Glutamatergic neuron (in vitro differentiated cells): Measurements from ENCODE around the gene STEAP2. TPM values are rescaled to one million over a fixed set of nuclear protein-coding genes. Genes with fewer than 3 reads are reported as not detected.

Source experiments
- DNase-seq: peaks from one replicate; pipeline ENCODE4 v3.0.0; 2022
- H3K27ac Mint-ChIP-seq: one replicate; pipeline ENCODE4 v1.8.0; 2020; ENCODE audit warnings: mild to moderate bottlenecking, mixed read lengths, inconsistent platforms; ENCODE audit not compliant: unreplicated experiment
- H3K27me3 Mint-ChIP-seq: one replicate; pipeline ENCODE4 v1.8.0; 2020; ENCODE audit warnings: mild to moderate bottlenecking, moderate library complexity, mixed read lengths, inconsistent platforms; ENCODE audit not compliant: unreplicated experiment
- H3K36me3 Mint-ChIP-seq: one replicate; pipeline ENCODE4 v1.8.0; 2020; ENCODE audit warnings: mild to moderate bottlenecking, mixed read lengths, inconsistent platforms; ENCODE audit not compliant: unreplicated experiment
- H3K4me1 Mint-ChIP-seq: one replicate; pipeline ENCODE4 v1.8.0; 2020; ENCODE audit warnings: mild to moderate bottlenecking, low read depth, mixed read lengths, inconsistent platforms; ENCODE audit not compliant: unreplicated experiment
- H3K4me3 Mint-ChIP-seq: one replicate; pipeline ENCODE4 v1.8.0; 2020; ENCODE audit warnings: mild to moderate bottlenecking, mixed read lengths, inconsistent platforms; ENCODE audit not compliant: unreplicated experiment
- H3K9me3 Mint-ChIP-seq: one replicate; pipeline ENCODE4 v1.8.0; 2020; ENCODE audit warnings: mild to moderate bottlenecking, moderate library complexity, mixed read lengths, inconsistent platforms; ENCODE audit not compliant: unreplicated experiment
- total RNA-seq: library from RNA; stranded (reverse); fragmentation: NEBNext Ultra II Directional; extraction: Animal tissue kit (Norgen Biotek cat#: 25700); gene quantifications from one replicate; pipeline ENCODE4 v1.2.1, GENCODE V29; 2021; ENCODE audit not compliant: unreplicated experiment
- TF ChIP-seq, protein P1 (sequence below): fragments of 200-600 bp; sonication (generic); IDR thresholded peaks from one replicate; pipeline ENCODE4 v1.5.0; 2021; ENCODE audit not compliant: partially characterized antibody, unreplicated experiment

Gene STEAP2
- total RNA-seq, 1 donor from 2014 or later = 0.59 TPM

DNA sequence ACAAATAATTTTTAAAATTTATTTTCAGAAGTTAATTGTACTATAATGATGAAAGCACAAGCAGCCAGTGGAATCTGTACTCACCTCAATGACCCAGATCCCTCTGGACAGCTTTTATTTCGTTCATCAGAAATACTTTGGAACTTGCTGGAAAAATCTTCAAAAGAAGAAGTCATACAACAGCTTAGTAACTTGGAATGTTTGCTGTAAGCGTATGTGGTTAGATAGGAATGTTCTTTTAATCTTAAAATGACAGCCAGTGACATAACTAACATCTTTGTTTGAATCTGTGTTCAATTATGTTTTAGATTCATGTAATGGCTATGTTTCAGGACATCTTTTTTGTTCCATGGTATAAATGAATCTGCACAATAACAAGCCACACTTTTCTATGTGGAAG, 60.2 kb downstream of the STEAP2 start:
- H3K9me3 Mint-ChIP-seq = no peaks in the 10 kb centered on the region
- no peaks in the 10 kb centered on the region for H3K36me3 Mint-ChIP-seq
- TF ChIP-seq, protein P1, sequence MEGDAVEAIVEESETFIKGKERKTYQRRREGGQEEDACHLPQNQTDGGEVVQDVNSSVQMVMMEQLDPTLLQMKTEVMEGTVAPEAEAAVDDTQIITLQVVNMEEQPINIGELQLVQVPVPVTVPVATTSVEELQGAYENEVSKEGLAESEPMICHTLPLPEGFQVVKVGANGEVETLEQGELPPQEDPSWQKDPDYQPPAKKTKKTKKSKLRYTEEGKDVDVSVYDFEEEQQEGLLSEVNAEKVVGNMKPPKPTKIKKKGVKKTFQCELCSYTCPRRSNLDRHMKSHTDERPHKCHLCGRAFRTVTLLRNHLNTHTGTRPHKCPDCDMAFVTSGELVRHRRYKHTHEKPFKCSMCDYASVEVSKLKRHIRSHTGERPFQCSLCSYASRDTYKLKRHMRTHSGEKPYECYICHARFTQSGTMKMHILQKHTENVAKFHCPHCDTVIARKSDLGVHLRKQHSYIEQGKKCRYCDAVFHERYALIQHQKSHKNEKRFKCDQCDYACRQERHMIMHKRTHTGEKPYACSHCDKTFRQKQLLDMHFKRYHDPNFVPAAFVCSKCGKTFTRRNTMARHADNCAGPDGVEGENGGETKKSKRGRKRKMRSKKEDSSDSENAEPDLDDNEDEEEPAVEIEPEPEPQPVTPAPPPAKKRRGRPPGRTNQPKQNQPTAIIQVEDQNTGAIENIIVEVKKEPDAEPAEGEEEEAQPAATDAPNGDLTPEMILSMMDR = no peak
- no peaks in the 10 kb centered on the region for H3K4me1 Mint-ChIP-seq
- no peak overlapping the region for H3K27ac Mint-ChIP-seq
- no peaks in the 10 kb centered on the region for H3K27me3 Mint-ChIP-seq
- DNase-seq = no peak
- no peak overlapping the region for H3K4me3 Mint-ChIP-seq

DNA sequence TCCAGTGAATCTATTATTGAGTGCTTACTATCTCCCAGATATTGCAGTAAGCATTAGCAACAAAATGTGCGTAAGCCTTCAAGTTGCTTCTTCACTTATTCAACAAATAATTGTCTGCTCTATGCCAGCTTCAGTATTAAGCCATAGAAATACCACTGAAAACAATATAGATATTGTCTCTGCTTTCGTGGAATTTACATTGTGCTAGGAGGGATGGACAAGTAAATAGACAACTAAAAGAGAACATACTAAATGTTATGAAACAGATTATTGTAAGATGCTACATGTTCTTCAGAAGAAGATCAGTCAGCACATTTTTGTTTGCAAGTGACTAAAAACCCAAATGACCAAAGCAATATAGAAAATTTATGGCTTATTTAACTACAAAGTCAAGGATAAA, 60.7 kb downstream of the STEAP2 start:
- TF ChIP-seq, protein P1 = no peak
- H3K9me3 Mint-ChIP-seq = no peaks in the 10 kb centered on the region
- no peaks in the 10 kb centered on the region for H3K36me3 Mint-ChIP-seq
- no peak overlapping the region for H3K27ac Mint-ChIP-seq
- DNase-seq = no peak
- H3K4me3 Mint-ChIP-seq = no peak overlapping the region
- no peaks in the 10 kb centered on the region for H3K4me1 Mint-ChIP-seq
- H3K27me3 Mint-ChIP-seq = no peaks in the 10 kb centered on the region

DNA sequence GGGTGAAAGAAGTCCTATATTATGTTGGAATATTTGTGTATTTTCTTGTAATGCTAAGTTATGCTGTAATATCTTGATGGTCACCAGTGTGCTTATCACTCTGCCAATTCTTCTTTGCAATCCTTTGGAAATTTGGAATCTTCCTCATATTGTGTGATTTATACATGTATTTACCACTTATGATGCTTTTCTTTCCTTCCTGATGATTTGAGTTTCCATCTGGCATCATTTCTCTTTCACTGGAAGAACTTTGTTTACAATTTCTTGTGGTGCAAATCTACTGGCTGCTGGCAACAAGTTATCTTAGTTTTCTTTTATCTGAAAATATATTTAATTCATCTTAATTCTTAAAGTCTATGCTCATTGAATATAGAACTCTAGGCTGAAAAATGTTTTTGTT, 62.6 kb downstream of the STEAP2 start:
- Mint-ChIP-seq H3K27me3 (no peaks in the 10 kb centered on the region), H3K4me3 (no peak overlapping the region), H3K9me3 (no peaks in the 10 kb centered on the region), H3K4me1 (no peaks in the 10 kb centered on the region), H3K36me3 (no peaks in the 10 kb centered on the region), H3K27ac (no peak overlapping the region)
- TF ChIP-seq, protein P1 = no peak
- no peak for DNase-seq

DNA sequence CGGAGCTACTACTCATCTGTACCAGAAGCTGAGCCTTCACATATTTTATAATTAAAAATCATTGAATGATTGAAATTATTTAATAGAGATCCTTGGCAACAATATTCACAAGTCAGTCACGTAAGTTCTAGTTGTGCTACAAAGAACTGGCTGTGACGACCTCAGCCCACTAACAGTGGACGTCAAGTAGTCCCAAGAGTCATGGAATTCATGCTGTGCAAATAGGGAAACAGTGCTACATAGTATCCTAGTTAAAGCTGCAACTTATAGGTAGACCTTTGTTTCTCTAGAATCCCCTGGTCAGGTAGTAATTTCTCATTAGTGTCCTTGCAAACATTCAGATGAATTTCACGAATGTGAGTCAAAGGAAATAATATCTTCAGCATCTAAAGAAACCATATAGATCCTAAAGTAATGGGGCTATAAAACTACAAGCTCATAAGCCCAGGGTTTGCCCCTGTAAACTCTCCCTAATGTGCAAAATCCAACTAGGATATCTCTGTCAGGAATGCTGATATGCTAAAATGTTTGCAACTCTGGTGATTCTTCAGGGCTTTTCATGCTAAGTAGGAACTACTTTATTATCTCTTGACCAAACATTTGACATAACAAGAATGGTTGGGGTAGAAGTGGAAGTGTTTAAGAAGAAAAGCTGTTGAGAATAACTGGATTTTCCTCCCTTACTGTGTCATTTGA, 64.6 kb downstream of the STEAP2 start:
- H3K4me3 Mint-ChIP-seq = no peak overlapping the region
- TF ChIP-seq, protein P1 = no peak
- H3K4me1 Mint-ChIP-seq = no peaks in the 10 kb centered on the region
- H3K9me3 Mint-ChIP-seq = no peaks in the 10 kb centered on the region
- H3K36me3 Mint-ChIP-seq = no peaks in the 10 kb centered on the region
- H3K27ac Mint-ChIP-seq = no peak overlapping the region
- no peak for DNase-seq
- H3K27me3 Mint-ChIP-seq = no peaks in the 10 kb centered on the region

Other genes starting within 250 kb of the STEAP2 start
- gene STEAP1, start 57.3 kb upstream of the STEAP2 start, total RNA-seq = not detected
- gene CFAP69, start 33.4 kb downstream of the STEAP2 start, total RNA-seq = 0.71 TPM
- not detected for gene FAM237B, start 109.6 kb downstream of the STEAP2 start, total RNA-seq
- gene GTPBP10, start 135.0 kb downstream of the STEAP2 start, total RNA-seq = 18.7 TPM
- 53.9 TPM for gene CLDN12, start 191.7 kb downstream of the STEAP2 start, total RNA-seq